GM23338 (cell line): ENCODE results near the gene SREBF2. TPM values are rescaled to one million over a fixed set of nuclear protein-coding genes. Genes with fewer than 3 reads are reported as not detected.

Experiments
- ATAC-seq: fragments of 200-7000 bp; cut with Tn5 transposase; 3 replicates; pipeline ENCODE4 v1.9.1; 2020
- DNase-seq: peaks from one replicate; pipeline ENCODE4 v3.0.0-alpha.2; 2015; ENCODE audit warnings: low spot score
- H2AFZ ChIP-seq: fragments of 200-600 bp; sonication (generic); 2 replicates; pipeline ENCODE4 v1.8.0; 2016; ENCODE audit warnings: antibody characterized with exemption, mild to moderate bottlenecking, moderate library complexity
- H3F3A ChIP-seq: fragments of 200-600 bp; sonication (generic); replicated peaks from 2 replicates; pipeline ENCODE4 v1.8.0; 2017; ENCODE audit warnings: antibody characterized with exemption, mixed run types, low read depth
- H3K27ac ChIP-seq: fragments of 200-600 bp; sonication (generic); 2 replicates; pipeline ENCODE4 v1.6.1; 2016; ENCODE audit warnings: low read depth
- H3K27me3 ChIP-seq: fragments of 200-600 bp; sonication (generic); 2 replicates; pipeline ENCODE4 v1.8.0; 2016; ENCODE audit warnings: mild to moderate bottlenecking, mixed run types, moderate library complexity; ENCODE audit not compliant: insufficient read depth
- H3K36me3 ChIP-seq: fragments of 200-600 bp; sonication (generic); 2 replicates; pipeline ENCODE4 v1.8.0; 2016; ENCODE audit warnings: mild to moderate bottlenecking; ENCODE audit not compliant: insufficient read depth
- H3K4me1 ChIP-seq: fragments of 200-600 bp; sonication (generic); 2 replicates; pipeline ENCODE4 v1.8.0; 2016; ENCODE audit warnings: mild to moderate bottlenecking, moderate library complexity; ENCODE audit not compliant: insufficient read depth
- H3K4me2 ChIP-seq: fragments of 200-600 bp; sonication (generic); 2 replicates; pipeline ENCODE4 v1.7.1; 2017; ENCODE audit warnings: mixed run types
- H3K4me3 ChIP-seq: fragments of 200-600 bp; sonication (generic); 2 replicates; pipeline ENCODE4 v1.6.1; 2016; ENCODE audit warnings: mixed run types
- H3K79me2 ChIP-seq: fragments of 200-600 bp; sonication (generic); replicated peaks from 2 replicates; pipeline ENCODE4 v1.8.0; 2017; ENCODE audit warnings: mild to moderate bottlenecking; ENCODE audit not compliant: insufficient read depth
- H3K9me2 ChIP-seq: fragments of 200-600 bp; sonication (generic); 2 replicates; pipeline ENCODE4 v1.8.0; 2017; ENCODE audit not compliant: insufficient read depth
- H4K20me1 ChIP-seq: fragments of 200-600 bp; sonication (generic); replicated peaks from 2 replicates; pipeline ENCODE4 v1.8.0; 2017; ENCODE audit warnings: mild to moderate bottlenecking; ENCODE audit not compliant: insufficient read depth
- H3K27ac Mint-ChIP-seq: 2 replicates; pipeline ENCODE4 v1.8.0; 2020; ENCODE audit warnings: inconsistent platforms, mild to moderate bottlenecking, moderate library complexity, mixed read lengths
- H3K27me3 Mint-ChIP-seq: 3 replicates; pipeline ENCODE4 v1.8.0; 2022; ENCODE audit warnings: low read depth, mild to moderate bottlenecking, moderate library complexity, mixed read lengths, inconsistent platforms; ENCODE audit not compliant: insufficient read depth, poor library complexity
- H3K36me3 Mint-ChIP-seq: 3 replicates; pipeline ENCODE4 v1.8.0; 2021; ENCODE audit warnings: low read depth, mild to moderate bottlenecking, inconsistent platforms, moderate library complexity, mixed read lengths
- H3K4me1 Mint-ChIP-seq: 3 replicates; pipeline ENCODE4 v1.8.0; 2020; ENCODE audit warnings: mild to moderate bottlenecking, inconsistent platforms, mixed read lengths
- H3K4me3 Mint-ChIP-seq: 3 replicates; pipeline ENCODE4 v1.8.0; 2021; ENCODE audit warnings: moderate library complexity, mild to moderate bottlenecking, inconsistent platforms, mixed read lengths
- H3K9me3 Mint-ChIP-seq: 3 replicates; pipeline ENCODE4 v1.8.0; 2020; ENCODE audit warnings: moderate library complexity, mild to moderate bottlenecking, inconsistent platforms, mixed read lengths
- CREB1 ChIP-seq: fragments of 250-450 bp; sonication (Bioruptor Pico); IDR thresholded peaks from 2 replicates; pipeline ENCODE4 v1.5.0; 2020; ENCODE audit warnings: low read depth, mild to moderate bottlenecking, moderate library complexity
- EZH2phosphoT487 ChIP-seq: fragments of 200-600 bp; sonication (generic); IDR thresholded peaks from one replicate; pipeline ENCODE4 v1.8.1; 2018; ENCODE audit warnings: antibody characterized with exemption; ENCODE audit not compliant: unreplicated experiment
- NANOG ChIP-seq: IDR thresholded peaks from 2 replicates; pipeline ENCODE4 v1.6.1; 2016; ENCODE audit warnings: antibody characterized with exemption, borderline replicate concordance
- POLR2AphosphoS5 ChIP-seq: IDR thresholded peaks from 2 replicates; pipeline ENCODE4 v1.6.1; 2016; ENCODE audit warnings: antibody characterized with exemption, low read depth
- STAT1 ChIP-seq: IDR thresholded peaks from one replicate; pipeline ENCODE4 v1.6.1; 2016; ENCODE audit warnings: antibody characterized with exemption; ENCODE audit not compliant: unreplicated experiment
- ZNF114 ChIP-seq: fragments of 250-450 bp; sonication (Bioruptor Pico); IDR thresholded peaks from 2 replicates; pipeline ENCODE4 v1.5.0; 2020; ENCODE audit warnings: mild to moderate bottlenecking, moderate library complexity
- polyA plus RNA-seq: library from polyadenylated mRNA; unstranded; fragments of >200 nt; fragmentation: Nextera tagmentation; extraction: Ambion mirVana; gene quantifications from 2 replicates; pipeline ENCODE4 v1.2.1, GENCODE V29; 2016
- total RNA-seq: library from RNA; depleted of rRNA; stranded (reverse); fragments of >200 nt; shearing (Covaris generic); gene quantifications from 2 replicates; pipeline ENCODE4 v1.2.3, GENCODE V29; 2014
- TF ChIP-seq, protein P1 (sequence below): fragments of 250-450 bp; sonication (Bioruptor Pico); IDR thresholded peaks from 2 replicates; pipeline ENCODE4 v1.5.0; 2020; ENCODE audit warnings: mild to moderate bottlenecking, moderate library complexity
- TF ChIP-seq, protein P2 (sequence below): IDR thresholded peaks from 2 replicates; pipeline ENCODE4 v1.6.1; 2016; ENCODE audit warnings: antibody characterized with exemption

SREBF2 gene
- total and polyA plus RNA-seq, 2 experiments from 2014 or later: 48.7 to 163 TPM

- TF ChIP-seq, protein P1, sequence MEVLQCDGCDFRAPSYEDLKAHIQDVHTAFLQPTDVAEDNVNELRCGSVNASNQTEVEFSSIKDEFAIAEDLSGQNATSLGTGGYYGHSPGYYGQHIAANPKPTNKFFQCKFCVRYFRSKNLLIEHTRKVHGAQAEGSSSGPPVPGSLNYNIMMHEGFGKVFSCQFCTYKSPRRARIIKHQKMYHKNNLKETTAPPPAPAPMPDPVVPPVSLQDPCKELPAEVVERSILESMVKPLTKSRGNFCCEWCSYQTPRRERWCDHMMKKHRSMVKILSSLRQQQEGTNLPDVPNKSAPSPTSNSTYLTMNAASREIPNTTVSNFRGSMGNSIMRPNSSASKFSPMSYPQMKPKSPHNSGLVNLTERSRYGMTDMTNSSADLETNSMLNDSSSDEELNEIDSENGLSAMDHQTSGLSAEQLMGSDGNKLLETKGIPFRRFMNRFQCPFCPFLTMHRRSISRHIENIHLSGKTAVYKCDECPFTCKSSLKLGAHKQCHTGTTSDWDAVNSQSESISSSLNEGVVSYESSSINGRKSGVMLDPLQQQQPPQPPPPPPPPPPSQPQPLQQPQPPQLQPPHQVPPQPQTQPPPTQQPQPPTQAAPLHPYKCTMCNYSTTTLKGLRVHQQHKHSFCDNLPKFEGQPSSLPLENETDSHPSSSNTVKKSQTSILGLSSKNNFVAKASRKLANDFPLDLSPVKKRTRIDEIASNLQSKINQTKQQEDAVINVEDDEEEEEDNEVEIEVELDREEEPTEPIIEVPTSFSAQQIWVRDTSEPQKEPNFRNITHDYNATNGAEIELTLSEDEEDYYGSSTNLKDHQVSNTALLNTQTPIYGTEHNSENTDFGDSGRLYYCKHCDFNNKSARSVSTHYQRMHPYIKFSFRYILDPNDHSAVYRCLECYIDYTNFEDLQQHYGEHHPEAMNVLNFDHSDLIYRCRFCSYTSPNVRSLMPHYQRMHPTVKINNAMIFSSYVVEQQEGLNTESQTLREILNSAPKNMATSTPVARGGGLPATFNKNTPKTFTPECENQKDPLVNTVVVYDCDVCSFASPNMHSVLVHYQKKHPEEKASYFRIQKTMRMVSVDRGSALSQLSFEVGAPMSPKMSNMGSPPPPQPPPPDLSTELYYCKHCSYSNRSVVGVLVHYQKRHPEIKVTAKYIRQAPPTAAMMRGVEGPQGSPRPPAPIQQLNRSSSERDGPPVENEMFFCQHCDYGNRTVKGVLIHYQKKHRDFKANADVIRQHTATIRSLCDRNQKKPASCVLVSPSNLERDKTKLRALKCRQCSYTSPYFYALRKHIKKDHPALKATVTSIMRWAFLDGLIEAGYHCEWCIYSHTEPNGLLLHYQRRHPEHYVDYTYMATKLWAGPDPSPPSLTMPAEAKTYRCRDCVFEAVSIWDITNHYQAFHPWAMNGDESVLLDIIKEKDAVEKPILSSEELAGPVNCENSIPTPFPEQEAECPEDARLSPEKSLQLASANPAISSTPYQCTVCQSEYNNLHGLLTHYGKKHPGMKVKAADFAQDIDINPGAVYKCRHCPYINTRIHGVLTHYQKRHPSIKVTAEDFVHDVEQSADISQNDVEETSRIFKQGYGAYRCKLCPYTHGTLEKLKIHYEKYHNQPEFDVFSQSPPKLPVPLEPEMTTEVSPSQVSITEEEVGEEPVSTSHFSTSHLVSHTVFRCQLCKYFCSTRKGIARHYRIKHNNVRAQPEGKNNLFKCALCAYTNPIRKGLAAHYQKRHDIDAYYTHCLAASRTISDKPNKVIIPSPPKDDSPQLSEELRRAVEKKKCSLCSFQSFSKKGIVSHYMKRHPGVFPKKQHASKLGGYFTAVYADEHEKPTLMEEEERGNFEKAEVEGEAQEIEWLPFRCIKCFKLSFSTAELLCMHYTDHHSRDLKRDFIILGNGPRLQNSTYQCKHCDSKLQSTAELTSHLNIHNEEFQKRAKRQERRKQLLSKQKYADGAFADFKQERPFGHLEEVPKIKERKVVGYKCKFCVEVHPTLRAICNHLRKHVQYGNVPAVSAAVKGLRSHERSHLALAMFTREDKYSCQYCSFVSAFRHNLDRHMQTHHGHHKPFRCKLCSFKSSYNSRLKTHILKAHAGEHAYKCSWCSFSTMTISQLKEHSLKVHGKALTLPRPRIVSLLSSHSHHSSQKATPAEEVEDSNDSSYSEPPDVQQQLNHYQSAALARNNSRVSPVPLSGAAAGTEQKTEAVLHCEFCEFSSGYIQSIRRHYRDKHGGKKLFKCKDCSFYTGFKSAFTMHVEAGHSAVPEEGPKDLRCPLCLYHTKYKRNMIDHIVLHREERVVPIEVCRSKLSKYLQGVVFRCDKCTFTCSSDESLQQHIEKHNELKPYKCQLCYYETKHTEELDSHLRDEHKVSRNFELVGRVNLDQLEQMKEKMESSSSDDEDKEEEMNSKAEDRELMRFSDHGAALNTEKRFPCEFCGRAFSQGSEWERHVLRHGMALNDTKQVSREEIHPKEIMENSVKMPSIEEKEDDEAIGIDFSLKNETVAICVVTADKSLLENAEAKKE (CRISPR knock-in tag): no peak
These were observed 103.9 kb downstream of the SREBF2 start (continued) for GRCh38 chr22:41936894-41937169.

- Histone ChIP-seq H2AFZ (no peak overlapping the region), H3K9me2 (no peaks in the 10 kb centered on the region), H3K27ac (0 out of 2 replicates have a peak overlapping the region, but pooled peaks have one; percentile 66), H3K4me3 (no peak overlapping the region), H3K36me3 (peaks cover 14% of the 10 kb centered on the region; the same call in 1 of the 2 replicates), H3F3A (peaks cover 36% of the 10 kb centered on the region), H3K79me2 (peaks cover 3% of the 10 kb centered on the region), H3K4me2 (no peak overlapping the region), H3K4me1 (peaks cover 14% of the 10 kb centered on the region), H4K20me1 (peaks cover 28% of the 10 kb centered on the region), H3K27me3 (no peaks in the 10 kb centered on the region)
- Mint-ChIP-seq H3K36me3 (peaks cover 80% of the 10 kb centered on the region), H3K27ac (peak overlapping the region; percentile 71), H3K4me1 (peaks cover 13% of the 10 kb centered on the region), H3K27me3 (peaks cover 10% of the 10 kb centered on the region), H3K4me3 (no peak overlapping the region), H3K9me3 (no peaks in the 10 kb centered on the region)
- peak; percentile 34 for DNase-seq
- ATAC-seq: peak; percentile 12; the same call in 2 of the 3 replicates
- TF ChIP-seq NANOG: no peak
- TF ChIP-seq, protein P1 (CRISPR knock-in tag): no peak
- TF ChIP-seq, protein P2, sequence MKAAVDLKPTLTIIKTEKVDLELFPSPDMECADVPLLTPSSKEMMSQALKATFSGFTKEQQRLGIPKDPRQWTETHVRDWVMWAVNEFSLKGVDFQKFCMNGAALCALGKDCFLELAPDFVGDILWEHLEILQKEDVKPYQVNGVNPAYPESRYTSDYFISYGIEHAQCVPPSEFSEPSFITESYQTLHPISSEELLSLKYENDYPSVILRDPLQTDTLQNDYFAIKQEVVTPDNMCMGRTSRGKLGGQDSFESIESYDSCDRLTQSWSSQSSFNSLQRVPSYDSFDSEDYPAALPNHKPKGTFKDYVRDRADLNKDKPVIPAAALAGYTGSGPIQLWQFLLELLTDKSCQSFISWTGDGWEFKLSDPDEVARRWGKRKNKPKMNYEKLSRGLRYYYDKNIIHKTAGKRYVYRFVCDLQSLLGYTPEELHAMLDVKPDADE: no peak
- no peak for TF ChIP-seq POLR2AphosphoS5
- no peak for TF ChIP-seq STAT1
- TF ChIP-seq ZNF114 (CRISPR knock-in tag): no peak
- TF ChIP-seq EZH2phosphoT487: no peak
- TF ChIP-seq CREB1 (CRISPR knock-in tag): no peak
These were observed 107.3 kb downstream of the SREBF2 start for GRCh38 chr22:41939981-41940831.
